NCI-H2081 treated with DMSO at 0.1 percent for 48 hours (cell line): ENCODE data around the gene CFAP58.
A peak's percentile ranks its signal among the peaks of the same experiment; 100 is the strongest.

ENCODE experiments used
- DNase-seq: peaks from one replicate; lab custom pipeline; 2025; lab: John Stamatoyannopoulos, UW

Gene CFAP58

GRCh38 chr10:104322416-104322782 lies 31.2 kb upstream of the CFAP58 start:
- DNase-seq: no peak

GRCh38 chr10:104323085-104323484 lies 30.5 kb upstream of the CFAP58 start:
- no peak for DNase-seq

DNA sequence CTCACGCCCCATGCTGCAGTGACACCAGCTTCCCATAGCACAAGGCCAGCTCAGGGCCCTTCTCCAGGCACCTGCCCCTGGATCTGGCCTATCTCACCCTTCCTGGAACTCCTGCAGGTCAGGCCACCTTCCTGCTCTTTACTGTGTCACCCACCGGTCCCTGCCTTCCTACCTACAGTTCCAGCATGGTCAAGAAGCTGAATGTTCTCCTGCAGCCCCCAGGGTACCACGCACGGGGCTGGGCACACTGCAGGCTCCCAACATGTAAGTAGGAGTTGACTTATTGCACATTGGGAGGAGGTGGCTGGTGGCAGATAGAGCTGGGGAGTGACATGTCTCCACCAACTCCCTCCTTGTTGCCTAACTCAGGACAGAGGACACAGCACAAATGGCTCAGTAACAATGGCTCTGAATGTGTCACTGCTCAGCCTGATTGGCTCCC lies 29.9 kb upstream of the CFAP58 start:
- DNase-seq: no peak

GRCh38 chr10:104324221-104324686 lies 29.4 kb upstream of the CFAP58 start:
- DNase-seq: no peak

- DNase-seq: no peak
These were observed 28.7 kb upstream of the CFAP58 start for GRCh38 chr10:104324931-104325330.

GRCh38 chr10:104325436-104326435 lies 27.9 kb upstream of the CFAP58 start:
- DNase-seq: no peak

GRCh38 chr10:104326991-104327610 lies 26.5 kb upstream of the CFAP58 start:
- DNase-seq: no peak

GRCh38 chr10:104327745-104328645 lies 25.6 kb upstream of the CFAP58 start:
- no peak for DNase-seq

- DNase-seq: no peak
These were observed 25.1 kb upstream of the CFAP58 start for GRCh38 chr10:104328646-104328895.

- DNase-seq: no peak
These were observed 24.5 kb upstream of the CFAP58 start for GRCh38 chr10:104328896-104329710.

GRCh38 chr10:104329735-104330134 lies 23.9 kb upstream of the CFAP58 start:
- no peak for DNase-seq

- DNase-seq: no peak
These were observed 23.2 kb upstream of the CFAP58 start for GRCh38 chr10:104330168-104331110.

- peak; percentile 82 for DNase-seq
These were observed 22.3 kb upstream of the CFAP58 start for GRCh38 chr10:104331208-104331838.

DNA sequence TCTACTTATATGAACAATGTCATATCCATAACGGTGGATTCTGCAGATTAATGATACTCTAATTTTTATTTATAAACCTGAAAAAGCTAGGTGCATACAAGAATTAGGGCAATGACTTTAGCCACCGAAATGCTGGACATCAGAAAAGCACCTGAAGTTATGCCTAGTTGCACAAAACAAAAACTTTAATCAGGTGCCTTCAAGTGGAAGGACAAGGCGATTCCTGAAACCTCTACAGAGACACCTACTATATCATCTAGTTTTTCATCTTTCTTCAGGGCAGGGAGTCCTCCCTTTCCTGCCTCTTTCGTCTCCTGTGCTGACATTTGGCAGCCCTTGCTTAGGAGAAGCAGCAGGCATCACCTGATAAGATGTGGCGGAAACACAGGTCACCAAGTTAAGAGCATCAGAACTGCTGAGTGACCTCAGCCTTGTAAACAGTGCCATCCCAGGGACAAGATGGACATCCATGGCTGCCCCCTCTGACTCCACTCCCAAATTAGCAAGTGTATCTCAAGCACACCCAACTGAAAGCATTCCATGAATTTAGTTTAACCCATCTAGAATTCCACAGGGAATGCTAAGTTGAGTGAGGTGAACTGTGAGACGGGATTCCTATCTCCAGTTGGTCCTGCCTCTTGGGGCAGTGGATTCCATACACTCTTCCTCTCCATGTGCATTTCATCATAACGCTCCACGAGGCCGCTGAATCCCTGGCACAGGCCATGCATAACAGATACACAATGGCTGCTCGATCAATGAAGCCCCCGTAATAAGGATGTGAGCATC lies 21.2 kb upstream of the CFAP58 start:
- DNase-seq: no peak

GRCh38 chr10:104333032-104333727 lies 20.5 kb upstream of the CFAP58 start:
- DNase-seq: no peak

GRCh38 chr10:104333728-104334373 lies 19.8 kb upstream of the CFAP58 start:
- DNase-seq: no peak

- DNase-seq: no peak
These were observed 19.1 kb upstream of the CFAP58 start for GRCh38 chr10:104334561-104334960.
